ENCODE measurements around the gene ST3GAL2. TPM values are rescaled to one million over a fixed set of nuclear protein-coding genes. Genes with fewer than 3 reads are reported as not detected.
A peak's percentile ranks its signal among the peaks of the same experiment; 100 is the strongest.

ST3GAL2 gene
- total RNA-seq, 1 experiment from 2014 or later, result 13.6 TPM

DNA sequence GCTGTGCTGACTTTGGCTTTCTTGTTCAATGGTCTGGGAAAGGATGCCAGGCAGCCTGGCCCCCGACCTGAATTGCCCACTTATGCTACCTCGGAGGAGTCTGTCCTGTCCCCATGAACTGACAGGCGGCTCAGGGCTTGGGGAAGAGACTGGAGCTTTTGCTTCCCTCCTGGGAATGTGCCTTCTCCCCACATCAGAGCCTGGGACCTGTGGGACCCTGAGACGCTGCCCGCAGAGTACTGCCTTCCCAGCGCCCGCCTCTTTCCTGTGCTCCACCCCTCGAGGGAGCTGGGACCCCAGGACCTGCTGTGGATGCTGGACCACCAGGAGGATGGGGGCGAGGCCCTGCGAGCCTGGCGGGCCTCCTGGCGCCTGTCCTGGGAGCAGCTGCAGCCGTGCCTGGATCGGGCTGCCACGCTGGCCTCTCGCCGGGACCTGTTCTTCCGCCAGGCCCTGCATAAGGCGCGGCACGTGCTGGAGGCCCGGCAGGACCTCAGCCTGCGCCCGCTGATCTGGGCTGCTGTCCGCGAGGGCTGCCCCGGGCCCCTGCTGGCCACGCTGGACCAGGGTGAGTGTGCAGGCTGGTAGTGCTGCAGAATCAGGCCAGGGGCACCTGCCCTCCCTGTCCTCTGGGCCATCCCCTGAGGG, 34.0 kb upstream of the ST3GAL2 start:
- peaks cover 6% of the 10 kb centered on the region; the same call in 1 of the 2 replicates for H3K4me1 ChIP-seq
- H3K27me3 ChIP-seq, result no peaks in the 10 kb centered on the region
- H3K9me3 ChIP-seq (replicated peaks), result no peaks in the 10 kb centered on the region
- H3K36me3 ChIP-seq, result no peaks in the 10 kb centered on the region
- no peak overlapping the region for H3K27ac ChIP-seq
- DNase-seq, result no peak
- no peak overlapping the region for H3K4me3 ChIP-seq

DNA sequence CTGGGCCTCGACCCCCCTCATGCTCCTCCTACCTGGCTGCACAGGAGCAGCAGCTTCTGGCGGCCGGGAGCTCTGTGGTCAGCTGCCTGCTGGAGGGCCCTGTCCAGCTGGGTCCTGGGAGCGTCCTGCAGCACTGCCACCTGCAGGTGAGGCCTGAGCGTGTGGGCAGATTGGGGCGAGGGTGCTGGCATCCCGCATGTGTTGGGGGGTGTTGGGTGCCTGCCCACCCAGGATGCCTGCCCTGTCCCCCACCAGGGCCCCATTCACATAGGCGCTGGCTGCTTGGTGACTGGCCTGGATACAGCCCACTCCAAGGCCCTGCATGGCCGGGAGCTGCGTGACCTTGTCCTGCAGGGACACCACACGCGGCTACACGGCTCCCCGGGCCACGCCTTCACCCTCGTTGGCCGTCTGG, 32.0 kb upstream of the ST3GAL2 start:
- no peaks in the 10 kb centered on the region for H3K36me3 ChIP-seq
- peak; percentile 24 to 25 for DNase-seq
- H3K27me3 ChIP-seq, result no peaks in the 10 kb centered on the region
- H3K9me3 ChIP-seq (replicated peaks), result no peaks in the 10 kb centered on the region
- H3K4me3 ChIP-seq, result no peak overlapping the region
- no peak overlapping the region for H3K27ac ChIP-seq
- H3K4me1 ChIP-seq, result no peaks in the 10 kb centered on the region

DNA sequence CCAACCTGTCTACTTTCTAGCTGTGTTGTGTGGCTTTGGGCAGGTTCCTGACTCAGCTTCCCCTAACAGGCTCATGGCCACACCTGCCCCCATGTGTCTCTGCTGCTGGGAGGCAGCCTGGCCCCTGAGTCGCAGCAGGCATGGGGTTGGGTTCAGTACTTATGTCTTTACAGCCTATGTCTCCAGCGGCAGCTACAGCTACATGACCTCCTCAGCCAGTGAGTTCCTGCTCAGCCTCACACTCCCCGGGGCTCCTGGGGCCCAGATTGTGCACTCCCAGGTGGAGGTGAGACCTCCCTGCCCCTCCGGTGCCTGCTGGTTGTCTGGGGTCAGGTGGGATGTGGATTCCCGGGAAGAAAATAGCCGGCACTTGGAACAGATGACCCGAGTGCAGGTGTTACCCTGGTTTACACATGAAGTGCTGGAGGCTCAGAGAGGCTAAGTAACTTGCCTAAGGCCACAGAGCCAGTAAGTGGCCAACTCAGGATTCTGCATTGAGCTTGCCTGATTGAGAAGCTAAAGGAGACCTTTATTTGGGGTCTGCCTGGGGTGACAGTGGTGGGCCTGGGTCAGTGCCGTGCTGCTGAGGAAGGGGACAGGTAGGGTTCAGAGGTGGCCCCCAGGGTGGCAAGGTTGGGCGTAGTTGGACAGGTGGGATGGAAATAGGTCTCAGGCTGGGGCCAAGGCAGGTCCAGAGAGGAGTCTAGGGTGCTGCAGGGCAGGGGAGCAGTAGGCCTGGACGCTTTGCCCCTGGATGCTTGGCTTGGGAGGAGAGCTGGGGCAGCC, 31.4 kb upstream of the ST3GAL2 start:
- H3K4me3 ChIP-seq, result no peak overlapping the region
- H3K9me3 ChIP-seq (replicated peaks), result no peaks in the 10 kb centered on the region
- H3K36me3 ChIP-seq, result no peaks in the 10 kb centered on the region
- DNase-seq, result no peak
- H3K27me3 ChIP-seq, result no peaks in the 10 kb centered on the region
- no peaks in the 10 kb centered on the region for H3K4me1 ChIP-seq
- H3K27ac ChIP-seq, result no peak overlapping the region

DNA sequence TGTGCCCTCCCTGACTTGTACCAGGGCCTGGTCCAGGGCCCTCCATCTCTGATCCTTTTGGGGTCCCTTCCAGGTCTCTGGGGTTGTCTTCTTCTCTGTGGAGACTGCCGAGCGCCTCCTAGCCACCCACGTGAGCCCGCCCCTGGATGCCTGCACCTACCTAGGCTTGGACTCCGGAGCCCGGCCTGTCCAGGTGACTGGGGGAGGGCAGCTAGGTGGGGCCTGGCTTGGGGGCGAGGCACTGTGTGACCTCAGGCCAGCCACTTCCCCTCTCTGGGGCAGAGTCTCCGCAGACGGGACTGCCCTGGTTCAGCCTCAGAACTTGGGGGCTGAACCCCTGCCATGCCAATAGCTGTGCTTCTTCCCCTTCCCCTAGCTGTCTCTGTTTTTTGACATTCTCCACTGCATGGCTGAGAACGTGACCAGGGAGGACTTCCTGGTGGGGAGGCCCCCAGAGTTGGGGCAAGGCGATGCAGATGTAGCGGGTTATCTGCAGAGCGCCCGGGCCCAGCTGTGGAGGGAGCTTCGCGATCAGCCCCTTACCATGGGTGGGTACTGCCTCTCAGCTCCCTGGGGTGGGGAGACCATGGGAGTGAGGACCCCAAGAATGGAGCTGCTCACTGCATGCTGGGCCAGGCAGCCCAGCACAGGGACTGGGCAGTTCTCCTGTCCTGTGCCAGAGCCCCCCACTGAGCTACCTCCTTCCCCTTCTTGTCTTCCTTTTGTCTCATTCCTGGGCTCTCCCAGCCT, 30.1 kb upstream of the ST3GAL2 start:
- H3K9me3 ChIP-seq (replicated peaks), result no peaks in the 10 kb centered on the region
- no peaks in the 10 kb centered on the region for H3K36me3 ChIP-seq
- no peak for DNase-seq
- no peaks in the 10 kb centered on the region for H3K27me3 ChIP-seq
- H3K27ac ChIP-seq, result no peak overlapping the region
- H3K4me3 ChIP-seq, result no peak overlapping the region
- no peaks in the 10 kb centered on the region for H3K4me1 ChIP-seq

DNA sequence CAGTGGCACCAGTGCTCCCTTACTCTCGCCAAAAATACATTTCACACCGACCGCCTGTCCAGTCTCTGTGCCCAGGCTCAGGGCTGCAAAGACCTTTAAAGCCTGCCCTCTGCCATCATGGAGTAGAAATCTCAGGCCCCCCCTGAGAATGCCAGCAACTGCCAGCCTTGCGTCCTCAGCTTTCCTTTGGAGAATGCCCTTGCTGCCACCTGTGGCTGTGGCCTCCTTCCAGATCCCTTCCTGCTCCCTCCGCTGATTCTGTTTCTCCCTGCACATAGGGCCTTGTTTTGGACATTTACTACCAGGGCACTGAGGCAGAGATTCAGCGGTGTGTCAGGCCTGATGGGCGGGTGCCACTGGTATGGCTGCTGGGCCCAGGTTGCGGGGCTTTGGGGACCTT, 28.7 kb upstream of the ST3GAL2 start:
- Histone ChIP-seq H3K36me3 (no peaks in the 10 kb centered on the region), H3K4me3 (no peak overlapping the region), H3K9me3 (replicated peaks) (no peaks in the 10 kb centered on the region), H3K4me1 (no peaks in the 10 kb centered on the region), H3K27ac (no peak overlapping the region), H3K27me3 (no peaks in the 10 kb centered on the region)
- no peak for DNase-seq

DNA sequence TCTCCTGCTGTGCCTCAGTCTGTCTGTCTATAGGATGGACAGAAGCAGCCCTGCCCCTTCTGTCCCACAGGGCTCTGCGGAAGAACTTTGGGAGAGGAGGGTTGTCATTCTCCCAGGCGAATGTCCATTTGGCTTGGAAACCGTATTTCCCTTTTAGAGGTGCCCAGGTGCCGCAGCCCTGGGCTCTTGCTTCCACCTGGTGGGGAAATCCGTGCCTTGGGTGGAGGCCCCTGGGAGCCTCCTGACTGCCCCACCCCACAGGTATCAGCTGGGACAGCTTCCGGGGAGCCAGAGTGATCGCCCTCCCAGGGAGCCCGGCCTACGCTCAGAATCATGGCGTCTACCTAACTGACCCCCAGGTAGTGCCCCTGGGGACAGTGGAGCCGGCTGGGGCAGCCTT, 28.2 kb upstream of the ST3GAL2 start:
- Histone ChIP-seq H3K9me3 (replicated peaks) (no peaks in the 10 kb centered on the region), H3K4me1 (no peaks in the 10 kb centered on the region), H3K27me3 (no peaks in the 10 kb centered on the region), H3K36me3 (no peaks in the 10 kb centered on the region), H3K27ac (no peak overlapping the region), H3K4me3 (no peak overlapping the region)
- DNase-seq, result no peak

DNA sequence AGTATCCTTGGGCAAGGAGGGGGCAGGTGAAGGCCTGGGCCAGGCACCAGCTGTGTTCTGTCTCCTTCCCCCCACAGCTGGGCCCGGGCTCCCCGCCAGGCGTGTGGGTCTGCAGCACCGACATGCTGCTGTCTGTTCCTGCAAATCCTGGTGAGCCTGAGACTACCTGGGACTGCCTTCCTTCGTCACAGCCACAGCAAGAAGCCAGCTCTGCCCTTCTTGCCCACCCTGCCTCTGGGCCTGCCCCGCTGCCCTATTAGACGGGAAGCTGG, 27.8 kb upstream of the ST3GAL2 start:
- Histone ChIP-seq H3K27ac (no peak overlapping the region), H3K27me3 (no peaks in the 10 kb centered on the region), H3K4me1 (no peaks in the 10 kb centered on the region), H3K9me3 (replicated peaks) (no peaks in the 10 kb centered on the region), H3K36me3 (no peaks in the 10 kb centered on the region), H3K4me3 (no peak overlapping the region)
- no peak for DNase-seq

DNA sequence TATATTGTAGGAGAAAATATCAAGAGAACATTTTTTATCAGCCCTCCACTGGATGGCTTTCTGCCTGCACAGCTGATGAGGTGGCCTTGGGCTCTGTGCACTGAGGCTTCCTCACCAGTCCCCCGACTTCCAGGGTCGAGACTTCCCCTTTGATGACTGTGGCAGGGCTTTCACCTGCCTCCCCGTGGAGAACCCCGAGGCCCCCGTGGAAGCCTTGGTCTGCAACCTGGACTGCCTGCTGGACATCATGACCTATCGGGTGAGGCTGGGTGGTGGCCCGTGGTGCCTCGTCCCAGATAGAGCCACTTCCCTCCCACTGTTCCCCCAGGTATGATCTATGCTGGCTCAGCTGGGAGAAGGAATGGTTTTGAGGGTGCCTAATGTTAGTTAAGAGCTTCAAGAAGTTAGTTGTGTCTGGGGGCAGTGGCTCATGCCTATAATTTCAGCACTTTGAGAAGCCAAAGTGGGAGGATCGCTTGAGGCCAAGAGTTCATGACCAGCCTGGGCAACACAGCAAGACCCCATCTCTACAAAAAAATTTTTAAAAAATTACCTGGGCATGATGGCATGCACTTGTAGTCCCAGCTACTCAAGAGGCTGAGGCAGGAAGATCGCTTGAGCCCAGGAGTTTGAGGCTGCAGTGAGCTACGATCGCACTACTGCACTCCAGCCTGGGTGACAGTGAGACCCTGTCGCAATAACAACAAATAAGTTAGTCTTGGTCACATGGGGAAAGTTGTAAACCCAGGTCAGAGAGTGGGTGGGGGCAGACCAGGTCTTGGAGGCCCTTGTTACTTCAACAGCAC, 27.3 kb upstream of the ST3GAL2 start:
- Histone ChIP-seq H3K4me1 (no peaks in the 10 kb centered on the region), H3K27me3 (no peaks in the 10 kb centered on the region), H3K9me3 (replicated peaks) (no peaks in the 10 kb centered on the region), H3K27ac (no peak overlapping the region), H3K36me3 (no peaks in the 10 kb centered on the region), H3K4me3 (no peak overlapping the region)
- DNase-seq, result no peak

DNA sequence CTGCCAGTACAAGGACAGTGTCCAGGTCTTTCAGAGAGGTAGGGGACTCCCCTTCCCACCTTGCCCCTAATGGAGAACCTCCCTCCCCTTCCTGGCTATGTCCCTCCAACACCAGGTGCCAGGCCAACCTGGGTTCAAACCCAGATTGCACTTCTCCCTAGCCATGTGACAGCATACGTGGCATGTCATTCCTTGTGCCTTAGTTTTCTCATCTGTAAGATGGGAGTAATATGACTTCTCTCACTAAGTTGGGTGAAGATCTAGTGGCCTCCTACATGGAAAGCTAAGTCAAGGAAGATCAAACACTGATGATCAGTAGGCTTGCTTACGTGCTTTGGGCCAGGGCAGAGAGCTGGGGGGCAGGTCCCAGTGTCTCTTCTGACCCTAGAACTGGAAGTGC, 24.3 kb upstream of the ST3GAL2 start:
- Histone ChIP-seq H3K27ac (no peak overlapping the region), H3K4me3 (no peak overlapping the region), H3K9me3 (replicated peaks) (no peaks in the 10 kb centered on the region), H3K4me1 (no peaks in the 10 kb centered on the region), H3K27me3 (no peaks in the 10 kb centered on the region), H3K36me3 (no peaks in the 10 kb centered on the region)
- no peak for DNase-seq

DNA sequence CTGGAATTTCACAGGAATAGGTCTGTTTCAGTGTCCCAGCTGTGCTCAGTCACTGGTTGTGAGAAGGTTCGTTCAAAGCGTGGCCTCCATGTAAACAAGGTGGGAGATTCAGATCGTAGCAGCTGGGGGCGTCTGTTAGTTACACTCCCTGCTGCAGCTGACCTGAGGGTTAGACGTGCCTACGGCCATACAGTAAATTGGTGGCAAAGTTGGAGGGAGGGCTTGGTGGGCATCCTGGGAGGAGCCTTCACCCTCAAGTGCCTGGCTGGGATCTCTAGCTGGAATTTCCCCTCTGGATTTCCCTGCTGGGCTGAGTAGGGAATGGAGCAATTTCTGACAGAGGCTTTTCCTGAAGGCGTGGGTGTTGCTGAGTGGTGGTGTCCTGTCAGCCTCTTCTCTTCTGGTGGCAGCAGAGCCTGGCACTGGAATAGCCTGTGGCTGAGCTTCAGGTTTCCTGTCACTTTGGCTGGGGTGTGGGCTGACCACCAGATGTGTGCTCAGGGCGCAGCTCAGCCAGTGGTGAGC, 21.9 kb upstream of the ST3GAL2 start:
- Histone ChIP-seq H3K27ac (no peak overlapping the region), H3K9me3 (replicated peaks) (no peaks in the 10 kb centered on the region), H3K36me3 (no peaks in the 10 kb centered on the region), H3K4me3 (no peak overlapping the region), H3K4me1 (no peaks in the 10 kb centered on the region), H3K27me3 (no peaks in the 10 kb centered on the region)
- DNase-seq, result peak; percentile 18 to 46

DNA sequence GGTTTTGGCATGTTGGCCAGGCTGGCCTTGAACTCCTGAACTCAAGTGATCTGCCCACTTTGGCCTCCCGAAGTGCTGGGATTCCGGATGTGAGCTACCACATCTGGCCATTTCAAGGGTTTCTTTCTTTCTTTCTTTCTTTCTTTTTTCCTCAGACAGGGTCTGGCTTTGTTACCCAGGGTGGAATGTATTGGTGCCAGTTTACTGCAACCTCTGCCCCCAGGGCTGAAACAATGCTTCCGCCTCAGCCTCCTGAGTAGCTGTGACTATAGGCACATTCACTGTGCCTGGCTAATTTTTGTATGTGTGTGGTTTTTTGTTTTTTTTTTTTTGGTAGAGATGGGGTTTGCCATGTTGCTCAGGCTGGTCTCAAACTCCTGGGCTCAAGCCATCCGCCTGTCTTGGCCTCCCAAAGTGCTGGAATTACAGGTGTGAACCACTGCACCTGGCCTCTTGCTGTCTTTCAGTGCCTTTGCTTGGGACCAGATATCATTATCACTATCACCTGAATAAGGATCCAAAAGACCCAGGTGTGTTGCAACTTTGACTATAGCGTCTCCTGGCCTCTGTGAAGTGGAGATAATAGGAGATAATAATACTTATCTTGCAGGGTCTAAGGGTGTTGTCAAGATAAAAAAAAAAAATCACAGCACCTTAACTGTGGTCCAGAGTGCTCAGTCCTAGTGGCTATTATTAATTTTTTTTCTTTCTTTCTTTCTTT, 18.7 kb upstream of the ST3GAL2 start:
- Histone ChIP-seq H3K9me3 (replicated peaks) (no peaks in the 10 kb centered on the region), H3K4me1 (peaks cover 3% of the 10 kb centered on the region), H3K4me3 (no peak overlapping the region), H3K27ac (no peak overlapping the region), H3K36me3 (no peaks in the 10 kb centered on the region), H3K27me3 (no peaks in the 10 kb centered on the region)
- no peak for DNase-seq

DNA sequence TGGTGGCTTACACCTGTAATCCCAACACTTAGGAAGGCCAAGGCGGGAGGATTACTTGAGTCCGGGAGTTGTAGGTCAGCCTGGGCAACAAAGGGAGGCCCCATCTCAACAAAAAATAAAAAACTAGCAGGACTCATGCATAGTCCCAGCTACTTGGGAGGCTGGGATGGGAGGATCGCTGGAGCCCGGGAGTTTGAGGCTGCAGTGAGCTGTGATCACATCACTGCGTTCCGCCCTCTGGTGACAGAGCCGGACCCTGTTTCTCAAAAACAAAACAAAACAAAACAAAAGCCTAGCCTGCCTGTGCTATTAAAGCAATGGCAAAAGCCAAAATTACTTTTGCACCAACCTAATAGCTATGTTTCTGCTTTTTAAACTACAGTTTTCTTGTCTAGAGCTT, 17.0 kb upstream of the ST3GAL2 start:
- Histone ChIP-seq H3K27me3 (no peaks in the 10 kb centered on the region), H3K4me3 (no peak overlapping the region), H3K36me3 (no peaks in the 10 kb centered on the region), H3K4me1 (peaks cover 3% of the 10 kb centered on the region), H3K9me3 (replicated peaks) (no peaks in the 10 kb centered on the region), H3K27ac (no peak overlapping the region)
- no peak for DNase-seq

DNA sequence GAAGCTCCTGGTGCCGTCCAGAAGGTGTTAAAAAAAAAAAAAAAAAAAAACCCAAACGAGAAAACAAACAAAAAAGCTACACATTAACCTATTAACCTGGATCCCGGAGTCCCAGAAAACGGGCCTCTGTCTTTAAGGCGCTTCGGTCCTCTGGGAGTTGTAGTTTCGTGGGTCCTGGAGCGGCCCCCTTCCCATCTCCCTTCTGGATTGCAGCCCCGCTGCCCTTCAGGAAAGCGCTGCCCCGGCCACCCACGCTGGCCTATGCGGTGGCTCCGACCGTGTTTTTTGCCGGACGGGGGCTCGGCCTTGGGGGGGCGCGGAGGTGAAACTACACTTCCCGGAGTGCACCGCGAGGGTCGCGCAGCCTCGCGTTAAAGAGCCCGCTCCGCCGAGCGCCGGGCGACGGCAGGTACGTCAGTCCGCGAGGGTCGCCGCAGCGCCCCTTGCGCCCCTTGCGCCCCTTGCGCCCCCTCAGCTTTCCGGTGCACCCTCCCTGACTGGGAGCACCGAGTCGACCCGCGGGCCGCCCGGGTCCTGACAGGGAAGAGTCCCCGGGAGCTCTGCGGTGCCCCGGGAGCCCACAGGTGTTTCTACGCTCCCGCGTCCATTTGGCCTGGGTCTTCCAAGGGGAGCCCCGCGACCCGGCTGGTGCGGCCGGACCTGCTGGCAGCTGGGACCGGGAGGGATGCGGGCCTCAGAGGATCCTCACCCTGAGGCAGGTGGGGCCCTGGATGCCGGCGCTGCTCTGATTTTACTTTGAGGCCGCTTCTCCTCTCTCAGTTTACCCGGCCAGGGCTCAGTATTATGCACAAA, 15.5 kb upstream of the ST3GAL2 start, which contains the start of gene FCSK:
Gene FCSK, plus strand, starts transcription at position 374 of the 813 bp plus-strand sequence. CDS start 8,596 bp downstream, outside the sequence.
- Histone ChIP-seq H3K9me3 (replicated peaks) (no peaks in the 10 kb centered on the region), H3K4me1 (peaks cover 3% of the 10 kb centered on the region), H3K4me3 (peak within 1 kb of the TSS; percentile 81), H3K36me3 (no peaks in the 10 kb centered on the region), H3K27ac (peak within 1 kb of the TSS; percentile 89), H3K27me3 (no peaks in the 10 kb centered on the region)
- peak; percentile 58 to 74 for DNase-seq
